GM19395 (cell line): ENCODE data around the gene TSPAN9.

Experiments used
- ATAC-seq: cut with Tn5 transposase; IDR thresholded peaks from one replicate; pipeline ENCODE4 v1.9.1; 2021; ENCODE audit warnings: mild to moderate bottlenecking, moderate library complexity; ENCODE audit not compliant: unreplicated experiment

The TSPAN9 gene

DNA sequence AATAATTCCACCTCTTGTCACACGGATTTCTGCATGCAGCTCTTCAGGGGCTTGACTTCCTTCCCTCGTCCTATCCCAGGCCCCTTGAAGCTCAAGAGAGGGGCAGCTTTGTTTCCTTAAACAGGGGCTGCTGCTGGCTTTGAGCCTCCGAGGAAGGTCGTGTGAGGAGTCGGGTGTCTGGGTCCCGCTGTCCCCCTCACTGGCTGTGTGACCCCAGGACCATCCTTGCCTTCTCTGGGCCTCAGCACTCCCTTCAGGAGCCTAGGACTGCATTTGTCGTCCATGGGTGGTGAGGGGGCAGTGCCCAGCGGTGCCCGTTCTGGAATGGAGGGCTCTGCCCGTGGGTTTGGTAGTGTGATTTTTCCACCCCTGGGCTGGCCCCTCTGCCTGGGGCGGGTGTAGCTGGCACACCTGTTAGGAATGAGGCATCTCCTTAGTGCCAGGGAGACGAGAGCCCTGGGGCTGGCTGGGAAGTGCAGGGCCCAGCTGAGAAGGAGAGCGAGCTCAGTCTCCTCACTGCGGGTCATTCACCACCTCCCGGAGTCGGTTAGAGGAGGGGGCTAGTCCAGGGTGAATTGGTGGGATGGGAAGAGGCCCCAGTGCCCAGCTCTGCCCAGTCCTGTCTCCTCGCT is 60.8 kb downstream of the TSPAN9 start:
- no peak for ATAC-seq

DNA sequence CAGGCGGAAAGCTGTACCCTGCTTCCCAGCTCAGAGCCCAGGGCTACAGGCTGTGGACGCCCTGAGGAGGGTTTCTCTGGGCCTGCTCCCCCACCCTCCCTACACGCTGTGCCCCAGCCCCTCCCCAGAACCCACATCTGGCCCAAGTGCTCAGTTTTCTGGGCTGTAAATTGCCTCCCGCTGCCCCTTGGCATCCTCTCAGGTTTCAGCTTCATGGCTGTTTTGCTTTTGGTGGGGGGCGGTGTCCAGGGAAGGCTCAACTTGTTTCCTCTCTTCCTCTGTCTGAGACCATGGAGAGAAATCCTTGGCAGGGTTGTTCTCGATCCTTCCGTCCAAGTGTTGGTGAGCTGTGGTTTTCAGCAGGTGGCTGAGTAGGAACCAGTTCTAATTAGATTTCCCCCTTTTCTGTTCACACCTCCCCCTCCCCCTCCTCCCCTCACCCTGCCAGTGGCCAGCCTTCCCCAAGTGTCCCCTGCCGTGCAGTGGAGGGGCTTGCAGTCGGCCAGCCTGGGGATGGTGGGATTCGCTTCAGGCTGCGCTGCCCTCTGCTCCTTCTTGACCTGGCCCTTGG is 61.8 kb downstream of the TSPAN9 start:
- ATAC-seq: no peak

DNA sequence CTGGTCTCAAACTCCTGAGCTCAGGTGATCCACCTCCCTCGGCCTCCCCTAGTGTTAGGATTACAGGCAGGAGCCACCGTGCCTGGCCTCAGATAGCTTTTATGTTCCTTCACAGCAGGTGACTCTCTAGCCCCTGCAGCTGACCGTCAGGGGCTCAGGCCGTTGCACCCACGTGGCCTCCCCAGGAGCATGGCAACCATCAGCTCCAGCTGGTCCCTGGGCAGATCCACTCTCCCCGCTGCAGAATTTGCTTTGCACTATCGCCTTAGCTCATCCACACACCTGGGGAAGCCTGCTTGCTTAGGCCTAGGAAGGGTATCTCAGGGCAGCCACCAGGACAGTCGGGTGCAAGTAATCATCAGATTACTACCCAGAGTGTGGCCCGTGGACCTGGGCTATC is 62.6 kb downstream of the TSPAN9 start:
- ATAC-seq: no peak

DNA sequence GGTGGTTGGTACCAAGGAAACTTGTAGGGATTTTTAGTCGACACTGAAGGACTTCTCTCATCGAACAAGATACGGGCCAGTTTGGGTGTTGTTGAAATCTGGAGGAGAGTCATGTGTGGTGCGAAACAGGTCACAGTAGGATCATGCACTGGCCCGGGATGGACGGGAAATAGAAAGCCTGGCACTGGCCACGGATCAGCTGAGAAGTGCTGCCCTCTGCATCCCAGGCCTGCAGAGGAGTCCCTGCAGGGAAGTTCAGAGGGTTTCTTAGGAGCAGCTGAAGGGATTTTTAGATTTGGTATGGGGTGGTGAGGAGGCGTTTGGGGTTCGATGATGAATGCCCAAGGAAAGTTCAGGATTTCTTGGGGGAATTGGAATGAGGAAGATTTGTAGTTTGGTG is 63.1 kb downstream of the TSPAN9 start:
- no peak for ATAC-seq

DNA sequence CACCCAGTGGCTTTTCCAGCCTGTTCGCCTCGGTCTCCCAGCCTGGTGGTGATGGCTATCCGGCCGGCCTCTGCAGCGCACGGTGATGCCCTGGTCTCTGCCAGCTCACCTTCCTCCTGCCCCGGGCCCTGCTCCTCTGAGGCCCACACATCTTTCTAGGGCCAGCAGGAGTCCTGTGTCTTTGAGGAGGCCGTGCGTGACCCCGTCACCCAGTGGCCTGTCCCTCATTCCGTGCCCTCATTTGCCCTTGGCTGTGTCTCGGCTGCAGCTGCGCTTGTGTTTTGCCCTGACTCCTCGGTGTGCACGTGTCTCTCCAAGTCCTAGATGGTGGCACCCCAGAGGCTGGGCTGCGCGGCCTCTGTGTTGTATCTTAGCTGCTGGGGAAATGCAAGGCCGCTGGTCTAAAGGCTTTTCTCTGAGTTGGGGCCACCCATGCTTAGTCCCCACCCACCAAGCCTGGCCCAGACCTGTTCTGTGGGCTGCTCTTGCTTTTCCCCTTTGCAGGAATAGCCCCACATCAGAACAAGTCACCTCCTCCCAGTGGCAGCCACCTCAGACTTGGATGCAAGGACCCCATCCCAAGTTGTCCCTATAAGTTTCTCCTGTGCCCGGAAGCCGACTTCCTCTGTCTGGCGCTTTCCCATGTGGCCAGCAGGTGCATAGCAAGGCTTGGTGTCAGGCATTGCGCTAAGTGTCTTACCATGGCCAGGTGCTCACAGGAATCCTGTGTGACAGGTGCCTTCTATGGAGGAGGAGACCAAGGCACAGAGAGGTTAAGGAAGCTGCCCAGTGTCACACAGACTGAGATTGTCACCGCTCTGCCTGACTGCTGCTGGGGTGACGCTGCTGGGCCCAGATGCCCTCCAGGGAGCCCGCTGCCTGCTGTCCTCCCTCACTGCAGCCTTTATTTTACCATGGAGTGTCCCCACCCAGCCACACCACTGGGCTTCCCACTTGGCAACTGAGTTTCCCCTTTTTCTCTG is 64.5 kb downstream of the TSPAN9 start:
- ATAC-seq: no peak

GRCh38 chr12:3142386-3142785 is 65.2 kb downstream of the TSPAN9 start:
- no peak for ATAC-seq

GRCh38 chr12:3144495-3144894 is 67.3 kb downstream of the TSPAN9 start:
- ATAC-seq: no peak

- no peak for ATAC-seq
Measured at GRCh38 chr12:3145033-3145432, 67.9 kb downstream of the TSPAN9 start.

DNA sequence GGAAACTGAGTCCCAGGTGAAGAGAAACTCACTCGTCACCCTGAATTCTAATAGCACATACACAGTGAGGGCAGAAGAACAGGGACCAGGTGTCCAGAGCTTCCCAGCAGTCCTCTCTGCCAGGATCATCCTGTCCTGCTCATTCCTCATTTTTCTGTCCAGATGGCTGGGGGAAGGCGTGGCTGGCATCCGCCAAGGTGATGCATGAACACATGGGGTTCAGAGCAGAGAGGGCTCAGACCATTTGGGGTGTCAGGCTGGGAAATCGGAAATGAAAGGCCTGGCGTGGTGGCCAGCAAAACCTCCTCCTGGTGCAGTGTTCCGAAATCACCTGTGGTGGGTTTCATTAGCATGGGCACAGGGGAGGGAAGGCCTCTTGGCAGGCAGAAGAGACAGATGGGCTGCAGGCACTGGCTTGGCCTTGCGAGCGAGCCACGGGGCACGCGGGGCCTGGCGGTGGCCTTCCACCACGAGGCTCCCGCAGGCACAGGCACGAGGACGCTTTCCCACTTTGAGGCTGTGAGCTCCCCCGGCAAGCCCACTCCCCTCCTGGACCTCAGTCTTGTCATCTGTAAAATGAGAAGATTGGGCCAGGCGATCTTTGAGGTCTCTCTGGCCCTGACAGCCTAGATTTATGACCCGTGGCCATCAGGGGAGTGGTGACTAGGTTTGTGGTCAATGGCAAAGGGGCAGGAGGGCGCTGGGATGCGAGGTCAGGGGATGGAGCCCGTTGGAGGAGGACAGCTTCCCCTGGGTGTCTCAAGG is 68.5 kb downstream of the TSPAN9 start:
- no peak for ATAC-seq

DNA sequence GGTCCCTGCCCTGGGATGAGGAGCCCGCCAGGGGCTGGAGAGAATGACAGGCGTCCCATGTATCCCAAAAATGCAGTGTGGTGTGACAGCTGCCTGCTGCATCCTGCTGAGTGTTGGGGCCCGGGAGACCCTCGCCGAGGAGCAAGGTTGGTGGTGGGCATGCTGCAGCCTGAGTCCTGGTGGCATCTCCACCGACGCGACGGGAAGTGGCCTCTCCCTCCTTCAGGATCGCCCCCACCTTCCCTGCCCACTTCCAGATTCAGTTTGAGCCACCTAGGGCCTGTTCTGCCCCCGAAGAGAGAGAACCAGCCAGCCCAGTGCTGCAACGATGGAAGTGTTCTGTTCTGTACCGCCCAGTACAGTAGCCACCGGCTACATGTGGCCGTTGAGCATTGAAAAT is 70.1 kb downstream of the TSPAN9 start:
- ATAC-seq: no peak

- ATAC-seq: no peak
Measured at GRCh38 chr12:3148366-3149000, 71.3 kb downstream of the TSPAN9 start.

- ATAC-seq: no peak
Measured at GRCh38 chr12:3149515-3150307, 72.5 kb downstream of the TSPAN9 start.

DNA sequence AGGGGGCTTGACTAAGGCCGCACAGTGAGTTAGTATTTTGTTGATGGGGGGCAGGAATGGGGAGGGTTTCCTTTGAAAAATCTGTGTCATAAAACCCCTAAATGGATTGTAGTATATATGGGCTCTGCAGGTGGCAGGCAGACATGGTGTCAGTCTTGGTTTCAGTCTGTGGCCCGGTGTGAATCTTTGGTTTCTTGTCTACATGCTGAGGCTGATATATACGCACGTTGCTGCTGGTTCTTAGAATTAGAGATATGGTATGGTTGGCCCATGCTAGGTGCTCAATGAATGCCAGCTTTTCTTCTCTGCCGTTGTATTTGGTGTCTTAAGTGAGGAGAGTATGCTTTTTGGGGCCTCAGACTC is 73.1 kb downstream of the TSPAN9 start:
- ATAC-seq: no peak

DNA sequence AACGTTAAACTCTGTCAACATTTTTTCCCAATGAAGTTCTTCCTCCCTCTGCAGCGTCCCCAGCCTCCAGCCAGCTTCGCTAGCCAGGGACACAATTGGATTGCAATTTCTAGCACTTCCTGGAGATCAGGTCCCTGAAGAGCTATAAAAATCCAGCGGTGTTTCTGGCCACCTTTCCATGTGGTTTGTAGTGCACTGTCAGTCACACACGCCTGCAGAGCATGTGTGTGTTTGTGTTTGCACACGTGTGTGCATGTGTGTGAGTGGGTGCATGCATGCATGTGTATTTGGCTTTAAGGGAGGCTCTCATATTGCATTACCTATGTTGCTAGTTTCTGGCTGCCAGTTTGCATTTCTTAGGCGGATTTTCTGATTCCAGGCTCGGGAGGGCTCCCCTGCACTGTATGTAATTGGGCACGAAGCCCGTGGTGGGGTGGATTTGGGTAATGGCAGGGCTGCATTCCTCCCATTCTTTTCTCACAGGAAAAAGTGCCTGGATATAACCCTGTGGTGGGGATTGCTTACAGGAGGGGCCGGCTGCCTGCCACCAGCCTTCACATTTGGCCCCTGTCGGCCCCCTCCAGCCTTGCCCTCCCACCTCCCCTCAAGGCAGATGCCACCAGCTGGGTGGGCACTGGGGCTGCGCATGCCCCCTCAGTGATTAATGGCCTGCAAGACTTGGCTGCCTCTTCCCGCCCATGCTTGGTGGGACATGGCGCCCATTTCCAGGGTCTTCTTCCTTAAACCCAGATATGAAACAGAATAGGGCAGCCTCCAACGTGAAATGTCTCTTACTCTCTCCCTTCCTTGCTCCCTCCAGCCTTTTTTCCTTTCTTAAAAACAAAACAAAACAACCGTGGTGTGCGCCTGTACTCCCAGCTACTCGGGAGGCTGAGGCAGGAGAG is 74.0 kb downstream of the TSPAN9 start:
- ATAC-seq: no peak

GRCh38 chr12:3152011-3152511 is 74.9 kb downstream of the TSPAN9 start:
- ATAC-seq: no peak

DNA sequence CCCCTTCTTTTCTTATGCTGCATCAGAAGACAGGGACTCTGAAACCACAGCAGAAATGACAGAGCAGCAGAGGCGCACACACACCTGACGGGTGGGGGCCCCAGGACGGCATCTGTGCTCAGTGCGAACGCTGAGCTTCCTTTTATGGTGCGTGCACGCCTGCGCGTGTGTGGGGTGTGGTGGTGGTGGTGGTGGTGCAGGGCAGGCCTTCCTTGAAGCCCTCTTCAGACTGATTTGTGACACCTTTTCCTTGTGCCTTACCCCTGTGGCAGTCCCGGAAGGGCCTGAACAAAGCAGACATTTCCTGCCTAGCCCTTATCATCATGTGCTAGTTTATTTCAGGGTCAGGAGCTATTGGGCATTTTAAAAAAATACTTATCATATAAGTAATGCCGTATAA is 75.7 kb downstream of the TSPAN9 start:
- no peak for ATAC-seq

DNA sequence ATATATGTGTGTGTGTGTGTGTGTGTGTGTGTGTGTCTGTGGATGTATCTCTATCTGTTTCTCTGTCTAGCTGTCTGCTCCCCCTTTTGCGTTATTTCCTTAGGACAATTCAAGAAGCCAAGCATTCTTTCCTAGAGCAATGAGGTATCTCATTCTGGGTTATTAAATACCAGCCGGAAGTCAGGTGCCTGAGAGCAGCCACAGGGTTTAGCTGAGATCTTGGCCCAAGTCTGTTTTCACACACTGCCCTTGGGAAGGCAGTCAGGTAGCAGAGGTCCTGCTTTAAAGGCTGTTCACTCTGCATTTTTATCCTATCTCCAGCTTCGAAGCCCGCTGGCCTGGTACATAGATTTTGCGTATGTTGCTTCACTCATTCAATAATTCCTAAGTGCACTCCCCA is 76.8 kb downstream of the TSPAN9 start:
- ATAC-seq: no peak

DNA sequence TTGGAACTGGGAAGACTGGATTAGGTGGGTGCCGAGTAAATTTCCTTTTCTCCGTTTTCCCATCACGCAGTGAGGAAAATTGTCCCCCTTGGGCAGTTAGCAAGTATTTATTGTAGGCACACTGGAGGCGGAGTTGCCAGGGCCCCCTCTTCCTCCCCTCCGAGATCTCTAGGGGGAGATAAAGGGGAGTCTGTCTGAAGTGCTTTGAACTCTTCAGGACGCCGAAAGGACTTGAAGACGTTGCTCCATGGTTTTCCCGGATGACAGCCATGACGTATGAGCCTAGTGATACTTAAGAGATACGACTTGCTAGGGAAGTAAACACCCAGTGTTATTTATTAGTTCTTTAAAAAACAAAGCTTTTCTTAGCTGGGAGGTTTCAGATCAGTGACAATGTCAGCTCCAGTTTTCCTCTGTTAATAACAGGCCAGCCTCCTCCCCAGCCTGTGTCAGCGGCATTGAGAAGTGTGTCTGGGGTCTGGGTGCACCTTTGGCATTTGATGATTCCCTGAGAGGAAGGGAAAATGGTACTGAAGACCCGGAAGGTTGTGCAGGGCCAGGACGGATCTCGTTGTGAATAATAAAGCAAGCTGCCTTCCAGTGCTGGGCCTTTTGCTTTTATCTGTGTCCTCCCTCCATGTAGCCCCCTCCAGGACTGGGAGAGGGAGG is 78.7 kb downstream of the TSPAN9 start:
- ATAC-seq: no peak
